ENCODE results near the gene DCHS2.

DCHS2 gene

GRCh38 chr4:154439224-154439623, 52.4 kb downstream of the DCHS2 start:
- Histone ChIP-seq H3K27me3 (ENCODE audit: control insufficient read depth, insufficient read depth, low read length) (no peaks in the 10 kb centered on the region), H3K4me3 (ENCODE audit: low read length) (no peak overlapping the region), H3K9ac (ENCODE audit: low read length) (no peak overlapping the region), H3K9me3 (ENCODE audit: control insufficient read depth, low read depth, low read length) (no peaks in the 10 kb centered on the region), H3K27ac (ENCODE audit: low read length) (no peak overlapping the region), H3K4me1 (ENCODE audit: control insufficient read depth, low read depth, low read length) (no peaks in the 10 kb centered on the region), H3K36me3 (ENCODE audit: control insufficient read depth, low read depth, low read length) (no peaks in the 10 kb centered on the region)

GRCh38 chr4:154435895-154436294, 55.7 kb downstream of the DCHS2 start:
- H3K9ac ChIP-seq (ENCODE audit: low read length), result no peak overlapping the region
- no peaks in the 10 kb centered on the region for H3K36me3 ChIP-seq (ENCODE audit: control insufficient read depth, low read depth, low read length)
- no peaks in the 10 kb centered on the region for H3K27me3 ChIP-seq (ENCODE audit: control insufficient read depth, insufficient read depth, low read length)
- H3K9me3 ChIP-seq (ENCODE audit: control insufficient read depth, low read depth, low read length), result no peaks in the 10 kb centered on the region
- no peak overlapping the region for H3K27ac ChIP-seq (ENCODE audit: low read length)
- no peak overlapping the region for H3K4me3 ChIP-seq (ENCODE audit: low read length)
- H3K4me1 ChIP-seq (ENCODE audit: control insufficient read depth, low read depth, low read length), result no peaks in the 10 kb centered on the region

GRCh38 chr4:154433543-154433942, 58.1 kb downstream of the DCHS2 start:
- no peaks in the 10 kb centered on the region for H3K27me3 ChIP-seq (ENCODE audit: control insufficient read depth, insufficient read depth, low read length)
- no peak overlapping the region for H3K4me3 ChIP-seq (ENCODE audit: low read length)
- no peaks in the 10 kb centered on the region for H3K36me3 ChIP-seq (ENCODE audit: control insufficient read depth, low read depth, low read length)
- H3K9me3 ChIP-seq (ENCODE audit: control insufficient read depth, low read depth, low read length), result no peaks in the 10 kb centered on the region
- no peak overlapping the region for H3K9ac ChIP-seq (ENCODE audit: low read length)
- no peak overlapping the region for H3K27ac ChIP-seq (ENCODE audit: low read length)
- no peaks in the 10 kb centered on the region for H3K4me1 ChIP-seq (ENCODE audit: control insufficient read depth, low read depth, low read length)

- H3K9me3 ChIP-seq (ENCODE audit: control insufficient read depth, low read depth, low read length), result no peaks in the 10 kb centered on the region
- no peak overlapping the region for H3K4me3 ChIP-seq (ENCODE audit: low read length)
- H3K9ac ChIP-seq (ENCODE audit: low read length), result no peak overlapping the region
- H3K36me3 ChIP-seq (ENCODE audit: control insufficient read depth, low read depth, low read length), result no peaks in the 10 kb centered on the region
- no peaks in the 10 kb centered on the region for H3K4me1 ChIP-seq (ENCODE audit: control insufficient read depth, low read depth, low read length)
- H3K27ac ChIP-seq (ENCODE audit: low read length), result no peak overlapping the region
- H3K27me3 ChIP-seq (ENCODE audit: control insufficient read depth, insufficient read depth, low read length), result no peaks in the 10 kb centered on the region
Measured at GRCh38 chr4:154429176-154429575, 62.4 kb downstream of the DCHS2 start.

GRCh38 chr4:154427149-154427548, 64.5 kb downstream of the DCHS2 start:
- H3K4me3 ChIP-seq (ENCODE audit: low read length), result no peak overlapping the region
- no peaks in the 10 kb centered on the region for H3K9me3 ChIP-seq (ENCODE audit: control insufficient read depth, low read depth, low read length)
- H3K9ac ChIP-seq (ENCODE audit: low read length), result no peak overlapping the region
- no peak overlapping the region for H3K27ac ChIP-seq (ENCODE audit: low read length)
- H3K36me3 ChIP-seq (ENCODE audit: control insufficient read depth, low read depth, low read length), result no peaks in the 10 kb centered on the region
- no peaks in the 10 kb centered on the region for H3K4me1 ChIP-seq (ENCODE audit: control insufficient read depth, low read depth, low read length)
- no peaks in the 10 kb centered on the region for H3K27me3 ChIP-seq (ENCODE audit: control insufficient read depth, insufficient read depth, low read length)

GRCh38 chr4:154425514-154425913, 66.1 kb downstream of the DCHS2 start:
- H3K27me3 ChIP-seq (ENCODE audit: control insufficient read depth, insufficient read depth, low read length), result no peaks in the 10 kb centered on the region
- H3K4me1 ChIP-seq (ENCODE audit: control insufficient read depth, low read depth, low read length), result no peaks in the 10 kb centered on the region
- H3K36me3 ChIP-seq (ENCODE audit: control insufficient read depth, low read depth, low read length), result no peaks in the 10 kb centered on the region
- no peaks in the 10 kb centered on the region for H3K9me3 ChIP-seq (ENCODE audit: control insufficient read depth, low read depth, low read length)
- no peak overlapping the region for H3K4me3 ChIP-seq (ENCODE audit: low read length)
- H3K27ac ChIP-seq (ENCODE audit: low read length), result no peak overlapping the region
- no peak overlapping the region for H3K9ac ChIP-seq (ENCODE audit: low read length)

GRCh38 chr4:154424810-154425484, 66.7 kb downstream of the DCHS2 start:
- Histone ChIP-seq H3K27me3 (ENCODE audit: control insufficient read depth, insufficient read depth, low read length) (no peaks in the 10 kb centered on the region), H3K36me3 (ENCODE audit: control insufficient read depth, low read depth, low read length) (no peaks in the 10 kb centered on the region), H3K9ac (ENCODE audit: low read length) (no peak overlapping the region), H3K4me3 (ENCODE audit: low read length) (no peak overlapping the region), H3K27ac (ENCODE audit: low read length) (no peak overlapping the region), H3K4me1 (ENCODE audit: control insufficient read depth, low read depth, low read length) (no peaks in the 10 kb centered on the region), H3K9me3 (ENCODE audit: control insufficient read depth, low read depth, low read length) (no peaks in the 10 kb centered on the region)

- Histone ChIP-seq H3K27me3 (ENCODE audit: control insufficient read depth, insufficient read depth, low read length) (peaks cover 8% of the 10 kb centered on the region), H3K9ac (ENCODE audit: low read length) (no peak overlapping the region), H3K36me3 (ENCODE audit: control insufficient read depth, low read depth, low read length) (no peaks in the 10 kb centered on the region), H3K27ac (ENCODE audit: low read length) (no peak overlapping the region), H3K9me3 (ENCODE audit: control insufficient read depth, low read depth, low read length) (no peaks in the 10 kb centered on the region), H3K4me1 (ENCODE audit: control insufficient read depth, low read depth, low read length) (peaks cover 2% of the 10 kb centered on the region), H3K4me3 (ENCODE audit: low read length) (no peak overlapping the region)
Measured at GRCh38 chr4:154422152-154422551, 69.4 kb downstream of the DCHS2 start.

- H3K36me3 ChIP-seq (ENCODE audit: control insufficient read depth, low read depth, low read length), result no peaks in the 10 kb centered on the region
- H3K9me3 ChIP-seq (ENCODE audit: control insufficient read depth, low read depth, low read length), result no peaks in the 10 kb centered on the region
- no peak overlapping the region for H3K9ac ChIP-seq (ENCODE audit: low read length)
- H3K27ac ChIP-seq (ENCODE audit: low read length), result no peak overlapping the region
- H3K4me1 ChIP-seq (ENCODE audit: control insufficient read depth, low read depth, low read length), result peaks cover 4% of the 10 kb centered on the region
- H3K27me3 ChIP-seq (ENCODE audit: control insufficient read depth, insufficient read depth, low read length), result peaks cover 14% of the 10 kb centered on the region
- no peak overlapping the region for H3K4me3 ChIP-seq (ENCODE audit: low read length)
Measured at GRCh38 chr4:154421618-154422017, 70.0 kb downstream of the DCHS2 start.

- H3K27ac ChIP-seq (ENCODE audit: low read length), result no peak overlapping the region
- no peaks in the 10 kb centered on the region for H3K36me3 ChIP-seq (ENCODE audit: control insufficient read depth, low read depth, low read length)
- H3K4me1 ChIP-seq (ENCODE audit: control insufficient read depth, low read depth, low read length), result peaks cover 7% of the 10 kb centered on the region
- peaks cover 19% of the 10 kb centered on the region for H3K27me3 ChIP-seq (ENCODE audit: control insufficient read depth, insufficient read depth, low read length)
- no peaks in the 10 kb centered on the region for H3K9me3 ChIP-seq (ENCODE audit: control insufficient read depth, low read depth, low read length)
- peak overlapping the region; percentile 86 for H3K4me3 ChIP-seq (ENCODE audit: low read length)
- no peak overlapping the region for H3K9ac ChIP-seq (ENCODE audit: low read length)
Measured at GRCh38 chr4:154417373-154417673, 74.3 kb downstream of the DCHS2 start.

- peak overlapping the region; percentile 86 for H3K4me3 ChIP-seq (ENCODE audit: low read length)
- H3K27ac ChIP-seq (ENCODE audit: low read length), result no peak overlapping the region
- H3K4me1 ChIP-seq (ENCODE audit: control insufficient read depth, low read depth, low read length), result peaks cover 7% of the 10 kb centered on the region
- peak overlapping the region; percentile 33 for H3K9ac ChIP-seq (ENCODE audit: low read length)
- no peaks in the 10 kb centered on the region for H3K36me3 ChIP-seq (ENCODE audit: control insufficient read depth, low read depth, low read length)
- no peaks in the 10 kb centered on the region for H3K9me3 ChIP-seq (ENCODE audit: control insufficient read depth, low read depth, low read length)
- peaks cover 19% of the 10 kb centered on the region for H3K27me3 ChIP-seq (ENCODE audit: control insufficient read depth, insufficient read depth, low read length)
Measured at GRCh38 chr4:154416190-154416547, 75.4 kb downstream of the DCHS2 start.

GRCh38 chr4:154415313-154415712, 76.3 kb downstream of the DCHS2 start:
- H3K9ac ChIP-seq (ENCODE audit: low read length), result no peak overlapping the region
- peaks cover 19% of the 10 kb centered on the region for H3K27me3 ChIP-seq (ENCODE audit: control insufficient read depth, insufficient read depth, low read length)
- no peak overlapping the region for H3K27ac ChIP-seq (ENCODE audit: low read length)
- no peaks in the 10 kb centered on the region for H3K36me3 ChIP-seq (ENCODE audit: control insufficient read depth, low read depth, low read length)
- no peak overlapping the region for H3K4me3 ChIP-seq (ENCODE audit: low read length)
- peaks cover 7% of the 10 kb centered on the region for H3K4me1 ChIP-seq (ENCODE audit: control insufficient read depth, low read depth, low read length)
- H3K9me3 ChIP-seq (ENCODE audit: control insufficient read depth, low read depth, low read length), result no peaks in the 10 kb centered on the region

All from iPS-18a (cell line).